Psoas muscle (tissue), 7 donors: ENCODE data around the gene TRIM17. TPM values are rescaled to one million over a fixed set of nuclear protein-coding genes. Genes with fewer than 3 reads are reported as not detected.

Experiments
- polyA plus RNA-seq, 3 donors: library from polyadenylated mRNA; stranded (reverse); fragments of 200-250 nt; gene quantifications; one replicate each; pipeline ENCODE4 v1.2.3, GENCODE V29; 2013
- total RNA-seq, 4 donors: library from RNA; stranded (reverse); fragmentation: NEBNext Ultra II Directional in 2 of 4; extraction: Animal tissue kit (Norgen Biotek cat#: 25700) in 2 of 4; gene quantifications; one replicate each; pipeline versions ENCODE4 v1.2.1 to v1.2.4, GENCODE V29; 2021 to 2023
- donor health status: healthy with polysubstance abuse.
- donor health status: DM: no; HTN: no; CAD: no; lungs with moderate emphysema.
- donor health status: Bipolar disorder and iron deficiency.
- donor health status: healthy.
- donor health status: DM: no; HTN: no; CAD: no.
- donor health status: DM: no; HTN: no; CAD: no.
- donor health status: DM: yes; HTN: yes; CAD: no.

Gene TRIM17
- total and polyA plus RNA-seq, 7 donors, result 0.03 TPM; not detected in 6

Other genes starting within 250 kb of the TRIM17 start
- gene OBSCN, start 208.8 kb downstream of the TRIM17 start, total RNA-seq, result 1,000 to 10,000 TPM; 1,061 to 1,869 (median 1,568) TPM
- 100 to 1,000 TPM; 397 to 658 (median 442) TPM for gene OBSCN, start 208.8 kb downstream of the TRIM17 start, polyA plus RNA-seq
- gene TRIM11, start 10.0 kb downstream of the TRIM17 start, total RNA-seq, result 1 to 10 TPM; 2.8 to 4.5 (median 4.0) TPM
- gene TRIM11, start 10.0 kb downstream of the TRIM17 start, polyA plus RNA-seq, result 1 to 10 TPM; 3.1 to 6.3 (median 3.6) TPM
- 100 to 1,000 TPM in 3 of 4 donors, 10 to 100 TPM in 1; 85.2 to 167 (median 122) TPM for gene RNF187, start 70.5 kb upstream of the TRIM17 start, total RNA-seq
- 10 to 100 TPM; 34.8 to 79.1 (median 76.0) TPM for gene RNF187, start 70.5 kb upstream of the TRIM17 start, polyA plus RNA-seq